HEK293T (cell line): ENCODE measurements around the gene AK1.

Experiments
- CTCF ChIA-PET: fragments of 350-600 bp; formaldehyde crosslinking; extraction: SDS; loops from one replicate; lab custom pipeline; 2021; ENCODE audit warnings: antibody characterized with exemption, inconsistent platforms; lab: Yijun Ruan, JAX
- POLR2A ChIA-PET: fragments of 350-600 bp; formaldehyde crosslinking; extraction: SDS; loops from one replicate; lab custom pipeline; 2020; ENCODE audit warnings: antibody characterized with exemption, inconsistent platforms; lab: Yijun Ruan, JAX
- DNase-seq: peaks from one replicate; pipeline ENCODE4 v3.0.0; 2012; ENCODE audit warnings: mixed read lengths; ENCODE audit errors: extremely low spot score
- ARNT ChIP-seq: fragments of 450-650 bp; IDR thresholded peaks from 2 replicates; pipeline ENCODE4 v1.6.1; 2017; ENCODE audit warnings: mild to moderate bottlenecking
- BHLHE40 ChIP-seq: fragments of 450-650 bp; IDR thresholded peaks from 2 replicates; pipeline ENCODE4 v1.6.1; 2016; ENCODE audit warnings: mild to moderate bottlenecking, moderate library complexity, borderline replicate concordance
- CTBP1 ChIP-seq: fragments of 450-650 bp; IDR thresholded peaks from 2 replicates; pipeline ENCODE4 v1.6.1; 2016; ENCODE audit warnings: borderline replicate concordance
- ELF4 ChIP-seq: fragments of 450-650 bp; IDR thresholded peaks from 2 replicates; pipeline ENCODE4 v1.6.1; 2017; ENCODE audit warnings: antibody characterized with exemption
- FOXA1 ChIP-seq: fragments of 450-650 bp; IDR thresholded peaks from 2 replicates; pipeline ENCODE4 v1.6.1; 2016; ENCODE audit warnings: mild to moderate bottlenecking
- FOXK2 ChIP-seq: fragments of 450-650 bp; IDR thresholded peaks from 2 replicates; pipeline ENCODE4 v1.6.1; 2016; ENCODE audit warnings: mild to moderate bottlenecking
- FOXM1 ChIP-seq: fragments of 450-650 bp; IDR thresholded peaks from 2 replicates; pipeline ENCODE4 v1.6.1; 2017; ENCODE audit warnings: mild to moderate bottlenecking, borderline replicate concordance
- HDGF ChIP-seq: fragments of 450-650 bp; IDR thresholded peaks from 2 replicates; pipeline ENCODE4 v1.6.1; 2017; ENCODE audit warnings: antibody characterized with exemption, borderline replicate concordance
- L3MBTL2 ChIP-seq: fragments of 450-650 bp; conservative IDR thresholded peaks from 2 replicates; pipeline ENCODE4 v1.6.1; 2016; ENCODE audit warnings: mild to moderate bottlenecking
- LEF1 ChIP-seq: fragments of 450-650 bp; IDR thresholded peaks from 2 replicates; pipeline ENCODE4 v1.6.1; 2017; ENCODE audit warnings: mild to moderate bottlenecking, borderline replicate concordance
- NFRKB ChIP-seq: fragments of 450-650 bp; IDR thresholded peaks from 2 replicates; pipeline ENCODE4 v1.6.1; 2016; ENCODE audit warnings: mild to moderate bottlenecking, moderate library complexity
- SP1 ChIP-seq: fragments of 450-650 bp; IDR thresholded peaks from 2 replicates; pipeline ENCODE4 v1.6.1; 2017
- SUZ12 ChIP-seq: fragments of 450-650 bp; IDR thresholded peaks from 2 replicates; pipeline ENCODE4 v1.6.1; 2016; ENCODE audit warnings: mild to moderate bottlenecking
- TARDBP ChIP-seq: fragments of 450-650 bp; IDR thresholded peaks from 2 replicates; pipeline ENCODE4 v1.6.1; 2016
- ZNF384 ChIP-seq: fragments of 450-650 bp; IDR thresholded peaks from 2 replicates; pipeline ENCODE4 v1.6.1; 2016
- TF ChIP-seq, protein P1 (sequence below): fragments of 450-650 bp; IDR thresholded peaks from 2 replicates; pipeline ENCODE4 v1.6.1; 2016

AK1 gene

DNA sequence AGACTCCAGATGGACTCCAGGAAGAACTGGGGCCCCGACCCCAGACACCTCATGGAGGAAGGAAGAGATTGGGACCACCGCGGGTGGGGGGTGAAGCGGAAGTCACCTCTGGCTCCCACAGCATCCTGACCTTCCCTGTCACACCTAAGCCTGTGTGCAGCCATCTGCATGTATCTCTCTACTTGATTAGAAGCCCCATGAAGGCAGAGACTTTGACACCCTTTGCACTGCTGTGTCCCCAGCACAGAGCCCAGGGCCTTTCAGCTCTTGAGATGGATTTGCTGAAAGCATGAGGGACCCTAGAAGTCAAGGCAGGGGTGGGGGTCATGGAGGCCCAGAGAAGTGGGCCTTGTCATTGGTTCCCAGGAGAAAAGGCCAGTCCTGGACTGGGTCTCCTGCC, 20.2 kb downstream of the AK1 start:
- no peak for DNase-seq
- POLR2A ChIA-PET: interaction anchor here (1.7 kb wide), 1 partner anchor 72 kb away, joined by 4 read pairs; the partner anchor contains the start of gene CDK9
- TF ChIP-seq ARNT (no peak), TARDBP (no peak), L3MBTL2 (no peak), NFRKB (no peak), FOXA1 (no peak), ZNF384 (no peak), ELF4 (no peak), LEF1 (no peak)
- CTCF ChIA-PET: interaction anchor here (0.5 kb wide), 1 partner anchor 102 kb away, joined by 5 read pairs; no protein-coding TSS in a partner anchor

DNA sequence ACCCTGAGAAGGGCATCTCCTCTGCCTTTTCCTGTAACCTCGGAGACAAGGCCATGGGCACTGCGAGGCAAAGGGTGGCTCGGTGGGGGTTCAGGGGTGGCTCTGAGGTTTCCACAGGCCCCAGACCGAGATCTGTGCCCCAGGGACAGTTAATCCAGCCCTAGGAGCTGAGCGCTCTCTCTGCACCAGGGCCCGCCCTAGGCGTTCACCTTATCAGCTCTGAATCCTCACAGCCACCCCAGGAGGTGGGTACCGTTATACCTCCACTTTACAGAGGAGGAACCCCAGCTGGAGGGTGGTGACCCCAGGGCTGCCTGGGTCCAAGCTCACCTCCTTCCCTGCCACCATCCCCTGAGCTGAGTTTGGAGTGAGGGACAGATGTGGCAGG, 20.8 kb downstream of the AK1 start:
- CTCF ChIA-PET: interaction anchor here (0.5 kb wide), 1 partner anchor 101 kb away, joined by 5 read pairs; no protein-coding TSS in a partner anchor
- no peak for DNase-seq
- TF ChIP-seq FOXK2 (no peak), ARNT (no peak), NFRKB (no peak)
- POLR2A ChIA-PET: interaction anchor here (1.7 kb wide), 1 partner anchor 71 kb away, joined by 4 read pairs; the partner anchor contains the start of gene CDK9

DNA sequence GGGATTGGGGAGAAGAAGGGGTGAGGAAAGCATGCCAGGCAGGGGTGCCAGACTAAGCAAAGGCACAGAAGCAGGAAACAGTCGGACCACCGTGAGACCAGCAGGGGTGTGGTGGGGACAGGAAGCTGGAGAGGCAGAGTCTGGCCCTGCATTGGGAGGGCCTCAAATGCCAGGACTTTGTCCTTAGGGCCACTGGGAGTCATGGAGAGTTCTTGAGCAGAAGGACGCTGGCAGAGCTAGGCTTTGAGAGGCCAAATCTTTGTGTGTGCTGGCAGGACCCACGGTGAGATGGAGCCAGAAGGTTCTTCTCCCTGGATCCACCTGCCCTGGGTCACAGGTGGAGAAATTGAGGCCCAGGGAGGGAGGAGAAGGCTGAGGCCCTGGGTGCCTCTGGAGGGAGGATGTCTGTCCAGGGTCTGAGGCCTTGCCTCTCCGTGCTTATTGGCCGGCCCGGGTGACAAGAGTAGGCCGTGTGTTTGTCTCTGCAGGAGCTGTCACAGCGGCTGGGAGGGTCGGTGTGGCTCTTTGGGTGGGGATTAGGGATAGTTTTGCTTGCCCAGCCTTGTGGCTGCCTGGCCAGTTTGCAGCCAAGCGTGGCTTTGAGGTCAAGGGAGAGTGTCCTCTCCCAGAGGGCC, 21.3 kb downstream of the AK1 start:
- no peak for TF ChIP-seq L3MBTL2
- no peak for TF ChIP-seq SUZ12
- no peak for TF ChIP-seq FOXK2
- no peak for TF ChIP-seq SP1
- TF ChIP-seq ARNT: no peak
- TF ChIP-seq HDGF: no peak
- TF ChIP-seq ZNF384: no peak
- no peak for TF ChIP-seq LEF1
- no peak for TF ChIP-seq CTBP1
- TF ChIP-seq ELF4: no peak
- no peak for TF ChIP-seq NFRKB
- no peak for TF ChIP-seq TARDBP
- no peak for TF ChIP-seq FOXA1
- TF ChIP-seq FOXM1: no peak
- TF ChIP-seq BHLHE40: no peak
- POLR2A ChIA-PET: no interaction called here
- CTCF ChIA-PET: no interaction called here
- no peak for DNase-seq

DNA sequence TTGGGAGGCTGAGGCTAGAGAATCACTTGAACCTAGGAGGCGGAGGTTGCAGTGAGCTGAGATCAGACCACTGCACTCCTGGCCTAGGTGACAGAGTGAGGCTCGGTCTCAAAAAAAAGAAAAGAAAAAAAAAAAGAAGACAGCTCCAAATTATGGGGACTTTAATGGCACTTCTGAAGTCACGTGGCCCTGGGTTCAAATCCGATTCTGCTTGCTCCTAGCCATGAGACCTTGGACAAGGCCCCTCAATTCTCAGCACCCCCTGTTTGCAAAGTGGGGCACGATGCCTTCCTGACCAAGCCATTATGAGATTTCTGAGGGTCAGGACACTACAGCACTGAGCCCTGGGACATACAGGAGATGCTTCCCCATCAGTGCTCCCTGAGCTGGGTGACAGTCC, 22.0 kb downstream of the AK1 start:
- DNase-seq: no peak
- TF ChIP-seq L3MBTL2 (no peak), FOXM1 (no peak), ARNT (no peak), TARDBP (no peak), ELF4 (no peak)
- CTCF ChIA-PET: no interaction called here
- POLR2A ChIA-PET: no interaction called here

DNA sequence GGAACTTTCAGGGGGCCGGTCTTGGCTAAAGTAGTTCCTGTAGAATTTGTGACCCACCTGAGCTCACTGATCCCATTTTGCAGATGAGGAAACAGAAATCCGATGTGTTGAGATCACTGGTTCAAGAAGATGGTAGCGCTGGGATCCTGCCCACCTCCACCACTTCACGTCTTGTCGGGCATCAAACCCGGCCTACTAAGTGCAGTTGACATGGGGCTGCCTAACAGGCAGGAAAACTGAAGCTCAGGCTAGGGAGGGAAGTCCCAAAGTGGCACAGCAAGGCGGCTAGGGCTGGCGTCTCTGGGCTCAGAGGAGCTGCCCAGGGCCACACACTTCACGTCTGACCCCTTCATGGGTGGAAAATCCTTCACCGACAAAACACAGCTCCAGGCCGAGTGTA, 22.5 kb downstream of the AK1 start:
- CTCF ChIA-PET: no interaction called here
- DNase-seq: no peak
- POLR2A ChIA-PET: no interaction called here
- TF ChIP-seq BHLHE40: no peak

DNA sequence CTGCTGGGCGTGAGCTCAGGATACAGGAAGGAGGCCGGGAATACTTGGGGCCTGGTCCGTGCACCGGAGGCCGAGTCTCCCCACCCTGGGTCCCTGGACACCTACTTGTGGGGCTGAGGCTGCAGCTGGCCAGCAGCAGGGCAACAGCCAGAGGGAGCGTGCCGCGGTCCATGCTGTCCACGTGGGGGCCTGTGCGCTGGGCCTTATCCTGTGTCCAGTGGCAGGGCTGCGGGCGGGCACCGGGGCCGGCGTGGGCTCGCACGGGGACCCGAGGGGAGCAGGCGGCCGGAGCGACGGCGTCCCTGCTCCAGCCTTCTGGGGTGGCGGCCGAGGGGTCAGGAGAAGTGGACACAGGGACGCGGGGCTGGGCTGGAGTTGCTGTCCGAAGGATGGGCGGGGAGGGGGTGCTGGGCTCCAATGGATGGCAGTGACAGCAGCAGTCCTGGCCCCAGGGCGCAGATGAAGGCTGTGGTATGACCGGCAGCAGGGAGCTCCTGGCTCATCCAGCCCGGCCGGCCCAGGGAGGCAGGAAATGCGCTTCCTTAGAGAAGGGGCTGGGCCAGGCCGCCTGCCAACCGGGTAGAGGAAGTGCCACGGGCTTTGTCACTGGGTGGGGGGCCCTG, 23.2 kb downstream of the AK1 start, which contains the start of gene ENG:
TSS of gene ENG (minus strand) at position 475 of the 623 bp plus-strand sequence. CDS start at position 172, 303 bp downstream.
- POLR2A ChIA-PET: no interaction called here
- CTCF ChIA-PET: no interaction called here
- TF ChIP-seq HDGF: no peak
- TF ChIP-seq CTBP1: no peak
- TF ChIP-seq LEF1: no peak
- TF ChIP-seq BHLHE40: no peak
- TF ChIP-seq SP1: no peak
- no peak for TF ChIP-seq L3MBTL2
- no peak for TF ChIP-seq FOXM1
- TF ChIP-seq FOXA1: no peak
- TF ChIP-seq, protein P1, sequence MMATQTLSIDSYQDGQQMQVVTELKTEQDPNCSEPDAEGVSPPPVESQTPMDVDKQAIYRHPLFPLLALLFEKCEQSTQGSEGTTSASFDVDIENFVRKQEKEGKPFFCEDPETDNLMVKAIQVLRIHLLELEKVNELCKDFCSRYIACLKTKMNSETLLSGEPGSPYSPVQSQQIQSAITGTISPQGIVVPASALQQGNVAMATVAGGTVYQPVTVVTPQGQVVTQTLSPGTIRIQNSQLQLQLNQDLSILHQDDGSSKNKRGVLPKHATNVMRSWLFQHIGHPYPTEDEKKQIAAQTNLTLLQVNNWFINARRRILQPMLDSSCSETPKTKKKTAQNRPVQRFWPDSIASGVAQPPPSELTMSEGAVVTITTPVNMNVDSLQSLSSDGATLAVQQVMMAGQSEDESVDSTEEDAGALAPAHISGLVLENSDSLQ: no peak
- no peak for TF ChIP-seq TARDBP
- TF ChIP-seq NFRKB: no peak
- TF ChIP-seq SUZ12: no peak
- no peak for TF ChIP-seq ELF4
- no peak for TF ChIP-seq FOXK2
- DNase-seq: no peak

DNA sequence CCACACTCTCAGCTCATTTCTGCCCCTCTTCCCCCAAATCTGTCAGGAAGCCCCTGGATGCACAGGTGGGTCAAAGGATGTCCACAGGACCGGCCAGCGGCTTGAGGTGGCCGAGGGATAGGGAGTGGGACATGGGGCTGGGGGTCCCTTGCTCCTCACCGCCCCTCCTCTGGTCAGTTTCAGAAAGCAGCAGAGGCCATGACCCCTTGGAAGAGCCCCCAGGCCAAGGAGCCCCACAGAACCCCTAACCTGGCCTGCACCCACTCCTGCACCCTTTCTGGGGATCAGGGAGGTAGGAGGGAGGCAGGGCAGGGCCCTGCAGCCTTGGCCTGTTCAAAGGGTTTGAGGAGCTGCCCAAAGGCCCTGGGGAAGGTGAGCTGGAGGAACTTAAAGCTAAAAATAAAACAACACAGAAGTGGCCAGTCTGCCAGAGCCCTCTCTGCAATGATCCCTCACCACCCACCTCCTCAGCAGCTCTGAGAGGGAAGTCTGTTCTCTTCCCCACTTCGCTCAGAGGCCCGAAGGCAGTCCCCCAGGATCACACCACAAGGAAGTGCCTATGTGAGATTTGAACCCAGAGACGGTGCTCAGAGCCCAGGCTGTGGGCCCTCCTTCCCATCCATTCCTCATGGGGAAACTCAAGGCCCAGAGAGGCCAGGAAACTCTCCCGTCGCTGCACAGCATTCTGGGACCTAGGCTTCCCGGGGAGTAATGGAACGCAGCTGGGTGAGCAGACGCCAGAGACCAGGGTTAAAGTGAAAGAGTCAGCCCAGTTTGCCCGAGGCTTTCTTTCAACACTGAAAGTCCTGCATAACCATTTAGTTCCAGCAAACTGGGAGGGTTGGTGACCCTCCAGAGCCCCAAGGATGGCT, 23.9 kb downstream of the AK1 start:
- no peak for DNase-seq
- TF ChIP-seq CTBP1 (no peak), ARNT (no peak), HDGF (no peak), ZNF384 (no peak), L3MBTL2 (no peak), TARDBP (no peak), FOXA1 (no peak), NFRKB (no peak), FOXM1 (no peak), ELF4 (no peak), SP1 (no peak), LEF1 (no peak), SUZ12 (no peak)
- TF ChIP-seq, protein P1: no peak
- ChIA-PET CTCF (no interaction called here), POLR2A (no interaction called here)
